ENCODE results near the gene DNM2.

- TF ChIP-seq CTCF (tag by site-specific recombination; IDR thresholded peaks at IDR 0.05): no peak
- TF ChIP-seq ZNF530 (tag by site-specific recombination; IDR thresholded peaks at IDR 0.05; ENCODE audit: low read depth): no peak
- TF ChIP-seq SP2 (tag by site-specific recombination; IDR thresholded peaks at IDR 0.05): no peak
- no peak for TF ChIP-seq REST (tag by site-specific recombination; IDR thresholded peaks at IDR 0.05)
- no peak for TF ChIP-seq ZNF292 (tag by site-specific recombination; IDR thresholded peaks at IDR 0.05; ENCODE audit: borderline replicate concordance, low read depth)
- no peak for TF ChIP-seq ZNF24 (tag by site-specific recombination; IDR thresholded peaks at IDR 0.05)
Observed at GRCh38 chr19:10744253-10744798, 26.4 kb downstream of the DNM2 start.
